Thoracic aorta (tissue), 2 donors: ENCODE measurements around the gene RND2. TPM values are rescaled to one million over a fixed set of nuclear protein-coding genes. Genes with fewer than 3 reads are reported as not detected.

Experiments
- ATAC-seq: fragments of 150-250 bp; one replicate; pipeline ENCODE4 v1.8.0; 2017; ENCODE audit warnings: low read depth; ENCODE audit not compliant: insufficient number of reproducible peaks, low FRiP score
- DNase-seq: peaks from one replicate; pipeline ENCODE4 v3.0.0-alpha.2; 2020; ENCODE audit warnings: low spot score
- H3K27ac ChIP-seq, 2 donors: fragments of 200-600 bp; sonication (generic); 1 replicate in 1 of 2; 2 replicates in 1 of 2; pipeline ENCODE4 v1.5.1; 2016; ENCODE audit warnings: mild to moderate bottlenecking in 2 of 2, moderate library complexity in 2 of 2
- H3K27me3 ChIP-seq: fragments of 200-600 bp; sonication (generic); replicated peaks from 2 replicates; pipeline ENCODE4 v1.6.0; 2016; ENCODE audit warnings: mild to moderate bottlenecking; ENCODE audit not compliant: insufficient read depth
- H3K36me3 ChIP-seq: fragments of 200-600 bp; sonication (generic); one replicate; pipeline ENCODE4 v1.5.1; 2016
- H3K4me1 ChIP-seq, 2 donors: fragments of 200-600 bp; sonication (generic); 1 replicate in 1 of 2; 2 replicates in 1 of 2; pipeline versions ENCODE4 v1.5.1 to v1.6.0; 2016; ENCODE audit warnings: low read depth in 2 of 2, mild to moderate bottlenecking in 1 of 2; ENCODE audit not compliant: control insufficient read depth in 1 of 2
- H3K4me3 ChIP-seq: fragments of 200-600 bp; sonication (generic); 2 replicates; pipeline ENCODE4 v1.5.1; 2016; ENCODE audit warnings: mild to moderate bottlenecking
- H3K9me3 ChIP-seq: fragments of 200-600 bp; sonication (generic); 2 replicates; pipeline ENCODE4 v1.5.1; 2016
- CTCF ChIP-seq: fragments of 200-600 bp; sonication (generic); IDR thresholded peaks from one replicate; pipeline ENCODE4 v1.5.1; 2019; ENCODE audit warnings: antibody characterized with exemption
- total RNA-seq, 2 donors: library from RNA; depleted of rRNA; stranded (reverse); fragments of >200 nt; gene quantifications; one replicate each; pipeline versions ENCODE4 v1.1.0 to v1.2.3, GENCODE V29; 2016

The RND2 gene
- total RNA-seq, 2 donors from 2014 or later: 0.81 to 2.4 TPM

GRCh38 chr17:42980766-42981397, 44.1 kb upstream of the RND2 start:
- Histone ChIP-seq H3K4me1 (peaks cover 5 to 25% of the 10 kb centered on the region in 2 donors), H3K9me3 (no peaks in the 10 kb centered on the region), H3K4me3 (peak overlapping the region; percentile 82), H3K36me3 (peaks cover 3% of the 10 kb centered on the region), H3K27ac (peak overlapping the region; percentile 61 to 65), H3K27me3 (no peaks in the 10 kb centered on the region)
- no peak for TF ChIP-seq CTCF
- no peak for DNase-seq
- no peak for ATAC-seq

GRCh38 chr17:42982266-42982665, 42.8 kb upstream of the RND2 start:
- H3K4me3 ChIP-seq: no peak overlapping the region
- H3K9me3 ChIP-seq: no peaks in the 10 kb centered on the region
- H3K36me3 ChIP-seq: peaks cover 5% of the 10 kb centered on the region
- no peaks in the 10 kb centered on the region for H3K27me3 ChIP-seq
- TF ChIP-seq CTCF: no peak
- H3K4me1 ChIP-seq: peaks cover 5 to 25% of the 10 kb centered on the region in 2 donors
- DNase-seq (no peak), ATAC-seq (no peak)
- H3K27ac ChIP-seq: no peak overlapping the region

GRCh38 chr17:42985225-42985624, 39.8 kb upstream of the RND2 start:
- H3K4me1 ChIP-seq: peaks cover 5 to 14% of the 10 kb centered on the region in 2 donors
- no peak overlapping the region for H3K27ac ChIP-seq
- H3K4me3 ChIP-seq: no peak overlapping the region
- H3K9me3 ChIP-seq: no peaks in the 10 kb centered on the region
- ATAC-seq: no peak
- no peak for TF ChIP-seq CTCF
- H3K27me3 ChIP-seq: no peaks in the 10 kb centered on the region
- DNase-seq: no peak
- peaks cover 22% of the 10 kb centered on the region for H3K36me3 ChIP-seq

- H3K27me3 ChIP-seq: no peaks in the 10 kb centered on the region
- no peak for TF ChIP-seq CTCF
- H3K4me1 ChIP-seq: peaks cover 0 to 4% of the 10 kb centered on the region in 2 donors
- H3K27ac ChIP-seq: no peak overlapping the region
- DNase-seq: no peak
- no peaks in the 10 kb centered on the region for H3K9me3 ChIP-seq
- H3K4me3 ChIP-seq: no peak overlapping the region
- ATAC-seq: no peak
- H3K36me3 ChIP-seq: peaks cover 36% of the 10 kb centered on the region
Measured at GRCh38 chr17:42989141-42989540, 35.9 kb upstream of the RND2 start.

- no peak overlapping the region for H3K4me3 ChIP-seq
- no peak for TF ChIP-seq CTCF
- peaks cover 36% of the 10 kb centered on the region for H3K36me3 ChIP-seq
- H3K9me3 ChIP-seq: no peaks in the 10 kb centered on the region
- H3K27me3 ChIP-seq: no peaks in the 10 kb centered on the region
- H3K4me1 ChIP-seq: peaks cover 0 to 3% of the 10 kb centered on the region in 2 donors
- no peak for DNase-seq
- H3K27ac ChIP-seq: no peak overlapping the region
- no peak for ATAC-seq
Measured at GRCh38 chr17:42989726-42990652, 35.0 kb upstream of the RND2 start.
